Measurements from ENCODE around the gene TMEM95.

Gene TMEM95

DNA sequence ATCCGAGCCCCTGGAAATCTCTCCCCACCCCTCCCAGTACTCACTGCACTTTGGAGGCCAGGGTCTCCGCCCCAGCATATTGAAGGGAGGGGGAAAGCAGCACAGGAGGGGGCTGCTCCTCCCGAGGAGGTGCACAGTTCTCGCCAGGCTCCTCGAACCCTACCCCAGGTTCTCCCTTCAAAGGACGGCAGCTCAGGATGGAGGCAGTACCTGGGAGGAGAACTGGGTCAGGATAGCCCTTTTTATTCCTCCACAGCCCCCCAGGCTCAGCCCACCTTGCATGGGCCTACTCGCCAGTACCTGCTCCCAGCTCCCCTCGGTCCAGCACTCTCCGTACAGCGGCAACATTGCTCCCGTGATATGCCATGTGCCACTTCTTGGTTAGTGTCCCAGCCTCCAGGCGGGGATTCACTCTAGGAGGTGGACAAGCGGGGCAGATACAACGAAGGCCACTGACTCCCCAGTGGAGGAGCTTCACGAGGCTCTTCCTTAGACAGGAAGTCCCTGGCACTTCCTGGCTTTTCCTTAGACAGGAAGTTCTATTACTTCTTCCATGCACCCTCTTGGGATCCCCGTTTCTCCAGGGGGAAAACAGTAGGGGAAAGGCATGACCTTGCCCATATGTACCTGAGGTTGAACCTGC lies 37.7 kb upstream of the TMEM95 start:
- DNase-seq (ENCODE audit: low read depth), result no peak
- TF ChIP-seq, protein P1, sequence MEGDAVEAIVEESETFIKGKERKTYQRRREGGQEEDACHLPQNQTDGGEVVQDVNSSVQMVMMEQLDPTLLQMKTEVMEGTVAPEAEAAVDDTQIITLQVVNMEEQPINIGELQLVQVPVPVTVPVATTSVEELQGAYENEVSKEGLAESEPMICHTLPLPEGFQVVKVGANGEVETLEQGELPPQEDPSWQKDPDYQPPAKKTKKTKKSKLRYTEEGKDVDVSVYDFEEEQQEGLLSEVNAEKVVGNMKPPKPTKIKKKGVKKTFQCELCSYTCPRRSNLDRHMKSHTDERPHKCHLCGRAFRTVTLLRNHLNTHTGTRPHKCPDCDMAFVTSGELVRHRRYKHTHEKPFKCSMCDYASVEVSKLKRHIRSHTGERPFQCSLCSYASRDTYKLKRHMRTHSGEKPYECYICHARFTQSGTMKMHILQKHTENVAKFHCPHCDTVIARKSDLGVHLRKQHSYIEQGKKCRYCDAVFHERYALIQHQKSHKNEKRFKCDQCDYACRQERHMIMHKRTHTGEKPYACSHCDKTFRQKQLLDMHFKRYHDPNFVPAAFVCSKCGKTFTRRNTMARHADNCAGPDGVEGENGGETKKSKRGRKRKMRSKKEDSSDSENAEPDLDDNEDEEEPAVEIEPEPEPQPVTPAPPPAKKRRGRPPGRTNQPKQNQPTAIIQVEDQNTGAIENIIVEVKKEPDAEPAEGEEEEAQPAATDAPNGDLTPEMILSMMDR (conservative IDR thresholded peaks at IDR 0.05; ENCODE audit: low read depth, low read length), result no peak
- no peak overlapping the region for H3K4me3 ChIP-seq (ENCODE audit: low read depth, low read length)

DNA sequence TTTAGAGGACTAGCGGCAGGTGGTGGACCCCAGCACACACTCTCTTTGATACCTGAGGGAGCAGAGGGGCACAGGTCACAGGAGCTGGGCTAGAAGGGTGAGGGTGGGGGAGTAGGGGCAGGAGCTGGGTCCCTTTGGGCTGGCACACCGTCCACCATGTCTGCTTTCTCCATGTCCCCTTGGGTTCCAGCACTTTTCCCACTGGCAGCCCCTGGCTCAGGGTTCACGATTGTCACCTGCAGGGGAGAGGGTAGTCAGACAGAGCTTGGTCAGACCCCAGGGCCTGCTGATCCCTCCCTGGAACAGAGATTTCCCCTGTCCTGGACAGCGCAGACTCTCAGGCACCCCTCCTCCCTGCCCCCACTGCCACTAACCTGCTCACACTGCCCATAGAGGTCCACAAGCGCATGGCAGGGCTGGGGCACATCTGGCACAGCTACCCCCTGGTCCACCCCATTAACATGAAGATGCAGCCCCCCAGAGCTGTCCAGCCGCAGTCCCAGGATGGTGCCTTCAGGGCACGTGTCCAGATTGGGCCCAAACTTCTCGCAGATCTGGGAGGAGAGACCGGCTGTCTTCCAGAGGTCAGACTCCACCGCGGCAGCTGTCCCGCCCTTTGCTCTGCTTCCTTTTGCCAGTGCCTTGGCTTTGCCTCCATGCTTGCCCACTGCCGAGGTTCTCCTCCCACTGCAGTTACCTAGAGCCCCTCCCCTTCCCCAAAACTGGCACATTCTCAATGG lies 36.7 kb upstream of the TMEM95 start:
- H3K4me3 ChIP-seq (ENCODE audit: low read depth, low read length), result no peak overlapping the region
- TF ChIP-seq, protein P1 (conservative IDR thresholded peaks at IDR 0.05; ENCODE audit: low read depth, low read length), result no peak

DNA sequence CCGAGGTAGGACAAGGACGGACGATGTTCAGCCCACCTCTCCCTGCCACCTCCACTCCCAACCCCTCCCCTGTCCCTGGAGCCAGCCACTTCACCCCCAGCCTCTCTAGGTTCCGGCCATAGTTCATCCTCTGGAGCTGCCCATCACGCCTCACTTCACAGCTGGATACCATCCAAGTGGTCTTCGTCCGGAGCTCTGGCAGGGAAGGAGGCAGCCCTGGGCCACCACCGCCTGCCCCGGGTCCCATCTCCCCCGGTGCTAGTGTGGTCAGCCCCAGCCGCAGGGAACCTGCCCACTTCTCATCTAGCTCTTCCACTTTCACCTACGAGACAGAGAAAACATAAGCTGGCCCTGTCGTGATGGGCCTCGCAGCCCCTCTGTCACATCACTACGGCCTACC lies 33.5 kb upstream of the TMEM95 start:
- no peak overlapping the region for H3K4me3 ChIP-seq (ENCODE audit: low read depth, low read length)
- TF ChIP-seq, protein P1 (conservative IDR thresholded peaks at IDR 0.05; ENCODE audit: low read depth, low read length), result no peak
- DNase-seq (ENCODE audit: low read depth), result no peak

More for the DNA sequence above, 36.7 kb upstream of the TMEM95 start:
- DNase-seq (ENCODE audit: low read depth), result no peak

DNA sequence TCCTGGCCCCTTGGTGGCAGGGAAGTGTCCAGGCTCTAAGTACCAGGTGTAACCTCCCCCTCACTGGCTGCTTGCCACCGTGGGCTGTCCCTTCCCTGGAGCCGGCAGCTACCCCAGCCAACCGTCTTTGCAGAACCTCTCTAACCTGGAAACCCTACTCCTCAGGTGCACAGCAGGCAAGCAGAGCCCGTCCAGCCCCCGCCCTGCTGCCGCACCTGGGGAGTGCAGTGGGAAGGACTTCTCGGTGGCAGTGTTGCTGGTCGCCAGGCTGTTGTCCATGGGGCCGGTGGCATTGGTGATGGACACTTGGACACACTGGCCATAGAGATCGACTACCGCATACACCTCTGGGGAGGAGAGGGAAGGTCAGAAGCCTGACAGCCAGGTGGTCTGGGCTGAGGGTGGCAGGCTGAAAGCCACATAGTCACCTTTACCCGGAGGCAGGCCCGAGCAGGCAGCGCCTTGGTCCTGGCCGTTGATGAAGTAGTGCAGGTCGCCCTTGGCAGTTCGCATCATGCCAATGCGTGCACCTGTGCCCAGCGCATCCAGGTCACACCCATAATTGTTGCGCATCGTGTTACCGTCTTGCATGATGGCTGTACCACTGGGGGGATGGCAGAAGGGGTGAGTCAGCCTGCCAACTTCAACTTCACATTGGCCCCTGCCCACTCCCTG lies 32.3 kb upstream of the TMEM95 start:
- H3K4me3 ChIP-seq (ENCODE audit: low read depth, low read length), result no peak overlapping the region
- DNase-seq (ENCODE audit: low read depth), result no peak
- TF ChIP-seq, protein P1 (conservative IDR thresholded peaks at IDR 0.05; ENCODE audit: low read depth, low read length), result no peak

DNA sequence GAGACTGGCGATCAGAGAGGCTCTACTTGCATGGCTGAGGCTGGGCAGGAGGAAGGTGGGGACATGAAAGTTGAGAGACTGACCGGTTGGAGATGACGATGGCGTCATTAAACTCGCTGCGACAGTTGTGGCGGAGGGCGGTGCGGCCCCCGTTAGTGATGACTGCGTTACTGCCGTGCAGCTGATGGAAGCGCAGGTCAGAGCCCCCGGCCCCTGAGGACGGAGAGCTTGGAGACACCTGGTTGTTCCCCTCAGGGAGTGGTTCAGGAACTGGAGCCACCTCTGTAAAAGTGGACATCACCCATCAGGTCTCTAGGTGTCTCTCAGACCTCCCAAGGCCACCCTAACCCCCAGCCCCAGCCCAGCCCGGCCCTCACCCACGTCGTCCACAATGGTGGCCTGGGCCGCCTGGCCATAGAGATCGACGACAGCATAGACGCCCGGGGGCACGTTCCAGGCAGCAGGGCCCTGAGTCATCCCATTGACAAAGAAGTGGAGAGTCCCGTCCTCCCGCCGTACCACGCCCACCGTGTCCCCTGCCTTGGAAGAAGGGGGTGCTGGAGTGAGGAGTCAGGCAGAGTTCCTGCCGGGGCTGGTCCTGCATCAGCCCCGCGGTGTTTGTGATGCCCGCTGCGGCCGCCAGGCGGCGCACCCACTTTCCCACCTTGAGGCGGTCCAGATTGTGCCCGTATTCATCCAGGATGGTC lies 31.1 kb upstream of the TMEM95 start:
- peak; percentile 51 for DNase-seq (ENCODE audit: low read depth)
- H3K4me3 ChIP-seq (ENCODE audit: low read depth, low read length), result no peak overlapping the region
- TF ChIP-seq, protein P1 (conservative IDR thresholded peaks at IDR 0.05; ENCODE audit: low read depth, low read length), result peak; percentile 90

DNA sequence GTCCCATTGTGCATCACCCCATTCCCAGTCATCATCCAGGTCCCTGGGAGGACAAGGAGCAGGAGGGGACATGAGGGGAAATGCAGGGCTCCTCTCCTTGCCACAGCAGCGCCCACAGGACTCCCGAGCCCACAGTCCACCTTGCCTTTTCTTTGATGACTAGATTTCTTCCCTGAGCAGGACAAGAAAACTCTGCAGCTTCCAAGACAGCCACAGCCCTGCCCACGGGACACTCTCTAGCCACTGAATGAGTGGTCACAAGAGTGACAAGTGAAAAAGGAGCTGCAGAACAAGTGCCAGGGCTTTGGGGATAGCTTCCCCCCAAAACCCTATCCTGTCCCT lies 30.5 kb upstream of the TMEM95 start:
- TF ChIP-seq, protein P1 (conservative IDR thresholded peaks at IDR 0.05; ENCODE audit: low read depth, low read length), result no peak
- DNase-seq (ENCODE audit: low read depth), result no peak
- H3K4me3 ChIP-seq (ENCODE audit: low read depth, low read length), result no peak overlapping the region
